ENCODE results near the gene ALDH2.
"Not testable (repeated sequence)": the region's sequence is repeated elsewhere in the genome, so short reads cannot be mapped to it uniquely, and the experiment has no call there.

Gene ALDH2

DNA sequence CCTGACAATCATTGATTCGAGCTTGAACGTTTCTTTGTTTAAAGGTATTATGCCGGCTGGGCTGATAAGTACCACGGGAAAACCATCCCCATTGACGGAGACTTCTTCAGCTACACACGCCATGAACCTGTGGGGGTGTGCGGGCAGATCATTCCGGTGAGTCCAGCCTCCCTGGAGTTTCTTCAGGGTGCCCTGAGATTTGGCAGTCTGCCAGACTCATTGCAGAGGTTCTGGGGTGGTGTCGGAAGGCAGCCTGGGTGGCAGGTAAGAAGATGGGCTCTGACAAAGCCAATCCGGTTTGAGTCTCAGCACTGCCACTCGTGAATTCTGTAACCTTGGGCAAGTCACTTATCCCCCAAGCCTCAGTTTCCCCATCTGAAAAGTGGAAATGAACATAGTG lies 23.0 kb downstream of the ALDH2 start:
- no peak for DNase-seq (ENCODE audit: low spot score)

DNA sequence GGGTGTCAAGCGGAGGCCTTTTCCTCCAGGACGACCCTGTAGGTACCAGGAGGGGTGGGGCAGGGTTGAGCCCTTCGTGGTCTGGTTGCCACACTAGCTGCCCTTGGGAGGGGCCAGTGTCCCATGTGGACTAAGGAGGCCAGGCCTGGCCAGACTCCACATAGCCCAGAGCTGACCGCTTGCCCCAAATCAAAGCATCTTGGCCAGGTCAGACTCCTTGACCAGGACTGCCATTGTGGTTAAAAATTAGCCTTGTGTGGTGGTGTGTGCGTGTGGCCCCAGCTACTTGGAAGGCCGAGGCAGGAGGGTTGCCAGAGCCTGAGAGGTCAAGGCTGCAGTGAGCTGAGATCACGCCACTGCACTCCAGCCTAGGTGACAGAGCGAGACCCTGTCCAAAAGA lies 24.8 kb downstream of the ALDH2 start:
- DNase-seq (ENCODE audit: low spot score): no peak

DNA sequence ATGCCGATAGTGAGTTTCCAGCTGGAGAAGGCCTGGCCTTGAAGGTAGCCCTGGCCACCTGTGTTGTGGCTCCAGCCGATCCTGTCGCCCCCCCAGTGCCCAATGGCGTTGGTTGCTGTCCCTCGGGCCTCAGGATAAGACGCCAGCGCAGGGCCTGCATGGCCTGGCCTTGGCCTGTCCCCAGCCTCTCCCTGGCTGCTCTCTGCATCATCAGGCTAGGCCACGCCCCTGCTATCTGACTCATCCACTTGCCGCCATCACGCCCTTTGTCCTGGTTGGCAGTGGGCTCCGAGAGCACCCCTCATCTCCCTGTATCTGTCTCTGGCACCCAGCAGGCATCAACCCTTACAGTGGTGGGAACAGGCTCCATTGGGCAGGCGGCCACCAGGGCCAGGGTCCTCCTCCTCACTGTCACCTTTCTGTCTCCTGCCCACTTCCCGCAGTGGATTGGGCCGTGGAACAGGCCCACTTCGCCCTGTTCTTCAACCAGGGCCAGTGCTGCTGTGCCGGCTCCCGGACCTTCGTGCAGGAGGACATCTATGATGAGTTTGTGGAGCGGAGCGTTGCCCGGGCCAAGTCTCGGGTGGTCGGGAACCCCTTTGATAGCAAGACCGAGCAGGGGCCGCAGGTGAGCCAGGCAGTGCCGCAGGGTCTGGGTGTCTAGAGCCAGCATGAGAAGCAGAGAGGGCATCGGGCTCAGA lies 25.6 kb downstream of the ALDH2 start:
- DNase-seq (ENCODE audit: low spot score): no peak

DNA sequence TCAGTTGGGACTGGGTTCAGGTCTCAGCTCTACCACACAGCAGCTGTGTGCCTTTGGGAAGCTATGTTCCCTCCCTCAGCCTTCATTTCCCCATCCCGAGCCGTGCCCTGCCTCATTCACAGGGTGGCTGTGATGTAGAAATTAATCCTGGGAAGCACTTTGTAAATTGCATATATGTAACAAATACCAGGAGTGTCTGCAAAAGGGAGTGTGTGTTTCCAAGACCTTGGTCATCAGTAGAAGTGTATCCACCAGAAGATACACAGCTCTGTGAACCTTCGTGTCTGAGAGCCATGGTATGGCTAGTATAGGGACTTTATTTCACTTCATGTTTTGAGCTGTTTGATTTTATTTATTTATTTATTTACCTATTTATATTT lies 26.1 kb downstream of the ALDH2 start:
- no peak for DNase-seq (ENCODE audit: low spot score)

DNA sequence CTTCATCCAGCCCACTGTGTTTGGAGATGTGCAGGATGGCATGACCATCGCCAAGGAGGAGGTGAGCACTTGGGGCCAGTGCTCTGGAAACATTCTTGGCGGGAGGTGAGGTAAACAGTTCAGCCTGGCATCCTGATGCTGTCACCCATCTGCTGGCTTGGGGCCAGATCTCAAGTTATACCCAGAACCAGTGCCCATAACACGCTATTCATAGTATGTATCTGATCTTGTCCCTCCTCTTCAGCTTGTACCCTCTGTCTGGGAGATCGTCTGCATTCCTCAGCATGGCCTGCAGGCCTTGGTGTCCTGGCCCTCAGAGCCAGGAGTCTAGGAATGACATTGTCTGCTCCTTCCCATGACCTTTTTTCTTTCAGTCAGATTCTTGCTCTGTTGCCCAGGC lies 31.4 kb downstream of the ALDH2 start:
- DNase-seq (ENCODE audit: low spot score): no peak

DNA sequence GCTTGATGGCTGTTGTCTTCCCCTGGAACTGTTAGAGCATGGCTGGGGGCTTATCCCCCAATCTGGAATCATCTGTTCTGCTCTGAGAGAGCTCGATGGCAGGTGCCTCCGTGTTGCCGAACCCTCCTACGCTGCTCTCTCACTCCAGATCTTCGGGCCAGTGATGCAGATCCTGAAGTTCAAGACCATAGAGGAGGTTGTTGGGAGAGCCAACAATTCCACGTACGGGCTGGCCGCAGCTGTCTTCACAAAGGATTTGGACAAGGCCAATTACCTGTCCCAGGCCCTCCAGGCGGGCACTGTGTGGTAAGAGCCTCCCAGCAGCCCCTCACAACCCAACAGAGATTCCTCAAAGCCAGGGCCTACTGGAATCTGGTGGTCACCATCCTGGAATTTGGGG lies 33.0 kb downstream of the ALDH2 start:
- DNase-seq (ENCODE audit: low spot score): no peak

DNA sequence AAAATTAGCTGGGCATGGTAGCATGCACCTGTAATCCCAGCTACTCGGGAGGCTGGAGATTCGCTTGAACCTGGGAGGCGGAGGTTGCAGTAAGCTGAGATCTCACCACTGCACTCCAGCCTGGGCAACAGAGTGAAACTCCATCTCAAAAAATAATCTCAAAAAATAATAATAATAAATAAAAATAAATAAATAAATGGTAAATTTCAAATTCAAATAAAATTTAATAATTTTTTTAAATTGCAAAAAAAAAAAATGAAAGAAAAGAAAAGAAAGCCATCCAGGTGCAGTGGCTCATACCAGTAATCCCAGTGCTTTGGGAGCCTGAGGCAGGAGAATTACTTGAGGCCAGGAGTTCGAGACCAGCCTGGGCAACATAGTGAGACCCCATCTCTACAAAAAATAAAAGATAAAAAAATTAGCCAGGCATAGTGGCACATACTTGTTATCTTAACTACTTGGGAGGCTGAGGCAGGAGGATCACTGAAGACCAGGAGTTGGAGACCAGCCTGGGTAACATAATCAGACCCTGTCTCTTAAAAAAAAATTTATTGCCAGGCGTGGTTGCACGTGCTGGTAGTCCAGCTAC lies 36.4 kb downstream of the ALDH2 start:
- no peak for DNase-seq (ENCODE audit: low spot score)

DNA sequence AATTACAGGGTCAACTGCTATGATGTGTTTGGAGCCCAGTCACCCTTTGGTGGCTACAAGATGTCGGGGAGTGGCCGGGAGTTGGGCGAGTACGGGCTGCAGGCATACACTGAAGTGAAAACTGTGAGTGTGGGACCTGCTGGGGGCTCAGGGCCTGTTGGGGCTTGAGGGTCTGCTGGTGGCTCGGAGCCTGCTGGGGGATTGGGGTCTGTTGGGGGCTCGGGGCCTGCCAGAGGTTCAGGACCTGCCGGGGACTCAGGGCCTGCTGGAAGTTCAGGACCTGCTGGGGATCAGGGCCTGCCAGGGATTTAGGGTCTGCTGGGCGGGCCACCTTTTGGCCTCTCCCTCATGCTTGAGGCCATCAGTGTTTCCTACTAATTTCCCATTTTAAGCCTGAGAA lies 37.1 kb downstream of the ALDH2 start:
- no peak for DNase-seq (ENCODE audit: low spot score)

DNA sequence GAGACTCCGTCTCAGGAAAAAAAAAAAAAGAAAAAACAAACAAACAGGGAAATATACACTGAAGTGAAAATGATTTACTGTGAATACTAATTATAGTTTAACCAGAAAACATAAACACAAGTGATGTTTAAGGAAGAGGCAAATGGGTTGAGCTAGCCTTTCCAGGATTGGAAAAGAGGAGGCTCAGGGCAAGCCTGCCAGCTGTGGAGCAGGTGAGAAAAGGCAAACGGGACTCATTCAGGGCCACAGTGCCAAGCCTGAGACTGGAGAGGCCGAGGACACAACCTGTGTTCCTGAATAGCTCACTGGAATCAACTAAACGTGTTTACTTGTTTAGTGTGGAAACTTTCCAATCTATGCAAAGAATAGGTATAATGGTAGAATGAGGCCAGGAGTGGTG lies 39.6 kb downstream of the ALDH2 start:
- DNase-seq (ENCODE audit: low spot score): no peak

DNA sequence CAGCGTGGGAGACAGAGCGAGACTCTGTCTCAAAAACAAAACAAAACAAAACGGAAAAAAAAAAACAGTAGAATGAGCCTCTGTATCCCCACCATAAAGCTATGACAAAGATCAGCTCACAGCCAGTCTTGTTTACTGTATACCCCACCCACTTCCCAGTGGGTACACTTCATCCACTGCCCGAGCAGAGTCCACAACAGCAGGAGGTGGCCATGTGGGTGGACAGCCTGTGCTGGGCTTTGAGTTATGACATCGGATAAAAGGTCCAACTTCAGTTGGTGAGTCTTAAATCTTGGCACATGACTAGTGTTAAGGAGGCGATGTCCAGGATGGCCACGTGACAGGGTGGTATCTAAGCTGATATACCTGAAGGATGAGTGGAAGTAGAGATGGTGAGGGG lies 40.5 kb downstream of the ALDH2 start:
- DNase-seq (ENCODE audit: low spot score): no peak

DNA sequence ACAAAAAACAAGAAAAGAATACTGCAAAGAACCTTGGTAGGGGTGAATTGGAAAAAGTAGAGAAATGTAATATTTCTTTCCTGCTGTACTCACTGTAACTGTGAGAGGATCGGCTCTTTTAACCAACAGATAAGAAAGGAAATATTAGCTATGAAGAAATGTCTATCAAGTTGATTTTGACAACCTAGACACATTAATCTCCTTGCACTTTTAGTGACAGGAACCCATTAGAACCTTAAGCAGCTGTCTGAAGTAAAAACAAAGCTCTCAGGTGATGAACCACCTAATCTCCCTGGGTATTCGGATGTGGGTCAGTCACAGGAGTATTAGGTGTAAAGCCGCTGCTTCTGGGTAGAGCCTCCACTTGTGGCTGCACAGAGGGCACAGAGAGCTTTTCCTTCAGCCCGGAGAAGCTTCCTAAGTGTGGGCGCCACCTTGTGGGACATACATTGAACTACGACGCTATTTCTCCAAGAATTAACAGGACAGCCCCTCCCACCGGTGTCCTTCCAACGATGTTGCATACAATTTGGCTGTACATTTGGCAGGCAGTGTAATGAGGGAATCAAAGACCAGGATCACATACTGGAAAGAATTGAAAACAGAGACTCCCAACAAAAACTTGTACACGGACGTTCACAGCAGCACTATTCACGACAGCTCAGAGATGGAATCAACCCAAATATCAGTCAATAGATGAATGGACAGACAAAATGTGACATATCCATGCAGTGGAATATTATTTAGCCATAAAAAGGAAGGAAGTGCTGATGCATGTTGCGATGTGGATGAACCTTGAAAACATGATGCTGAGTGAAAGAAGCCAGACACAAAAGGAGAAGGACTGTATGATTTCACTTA lies 46.4 kb downstream of the ALDH2 start:
- peak; percentile 90 for DNase-seq (ENCODE audit: low spot score)

DNA sequence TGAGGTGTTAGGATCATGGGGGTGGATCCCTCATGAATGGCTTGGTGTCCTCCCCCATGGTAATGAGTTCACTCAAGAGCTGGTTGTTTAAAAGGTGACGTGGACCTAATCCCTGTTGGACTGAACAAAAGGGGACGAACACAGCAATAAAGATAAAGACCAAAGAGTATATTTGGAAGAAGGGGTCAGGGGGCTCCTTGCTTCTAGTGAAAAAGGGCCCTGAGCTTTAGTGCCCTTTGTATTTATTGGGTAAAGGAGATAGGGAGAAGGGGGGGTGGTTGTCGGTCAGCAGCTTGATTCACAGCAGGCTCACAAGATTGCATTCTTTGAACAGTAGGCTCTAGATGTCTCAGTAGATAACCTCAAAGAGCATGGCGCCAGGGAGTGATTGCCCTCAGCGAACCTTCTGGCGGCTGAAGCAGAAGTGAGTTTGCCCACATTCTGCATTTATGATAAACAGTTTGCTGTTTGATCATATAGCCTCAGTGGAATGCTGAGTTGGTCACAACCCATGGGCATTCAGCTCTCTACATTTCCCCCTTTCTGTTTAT lies 49.4 kb downstream of the ALDH2 start:
- DNase-seq (ENCODE audit: low spot score): no peak

DNA sequence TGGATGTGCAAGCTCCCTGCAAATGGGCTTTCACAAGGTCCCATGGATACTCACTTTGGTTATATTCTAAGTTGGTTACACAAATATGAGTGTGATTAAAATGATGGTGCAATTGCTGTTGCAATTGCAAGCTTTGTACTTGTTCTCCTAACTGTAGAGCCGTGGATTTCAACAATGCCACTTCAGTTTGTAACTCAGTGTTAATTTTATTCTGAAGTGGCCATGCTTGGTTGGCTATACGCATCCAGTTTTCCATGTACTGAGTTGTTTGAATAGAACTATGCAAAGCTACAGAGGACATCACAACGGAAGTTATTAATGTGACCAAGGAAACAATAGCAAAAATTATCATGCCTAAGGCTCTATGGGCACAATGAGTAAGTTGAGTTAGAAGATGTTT lies 50.2 kb downstream of the ALDH2 start:
- DNase-seq (ENCODE audit: low spot score): not testable (repeated sequence)

DNA sequence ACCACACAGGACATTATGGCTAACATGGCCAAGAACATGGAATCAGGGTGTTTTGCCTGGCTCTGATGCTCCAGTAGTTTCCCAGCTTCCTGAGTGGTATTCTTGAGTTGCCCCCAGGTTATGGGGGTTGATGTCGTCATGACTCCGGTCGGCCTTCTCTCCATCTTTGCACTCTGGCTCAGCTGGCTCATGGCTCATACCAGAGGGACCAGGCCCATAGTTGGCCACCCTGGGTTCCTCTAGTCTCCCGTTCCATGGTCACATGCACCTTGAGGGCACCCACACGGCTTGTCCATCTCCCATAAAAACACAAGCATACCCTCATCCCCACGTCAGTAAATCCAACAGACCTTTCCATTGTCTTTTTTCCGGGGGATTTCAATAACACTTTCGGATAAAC lies 51.6 kb downstream of the ALDH2 start:
- DNase-seq (ENCODE audit: low spot score): no peak

DNA sequence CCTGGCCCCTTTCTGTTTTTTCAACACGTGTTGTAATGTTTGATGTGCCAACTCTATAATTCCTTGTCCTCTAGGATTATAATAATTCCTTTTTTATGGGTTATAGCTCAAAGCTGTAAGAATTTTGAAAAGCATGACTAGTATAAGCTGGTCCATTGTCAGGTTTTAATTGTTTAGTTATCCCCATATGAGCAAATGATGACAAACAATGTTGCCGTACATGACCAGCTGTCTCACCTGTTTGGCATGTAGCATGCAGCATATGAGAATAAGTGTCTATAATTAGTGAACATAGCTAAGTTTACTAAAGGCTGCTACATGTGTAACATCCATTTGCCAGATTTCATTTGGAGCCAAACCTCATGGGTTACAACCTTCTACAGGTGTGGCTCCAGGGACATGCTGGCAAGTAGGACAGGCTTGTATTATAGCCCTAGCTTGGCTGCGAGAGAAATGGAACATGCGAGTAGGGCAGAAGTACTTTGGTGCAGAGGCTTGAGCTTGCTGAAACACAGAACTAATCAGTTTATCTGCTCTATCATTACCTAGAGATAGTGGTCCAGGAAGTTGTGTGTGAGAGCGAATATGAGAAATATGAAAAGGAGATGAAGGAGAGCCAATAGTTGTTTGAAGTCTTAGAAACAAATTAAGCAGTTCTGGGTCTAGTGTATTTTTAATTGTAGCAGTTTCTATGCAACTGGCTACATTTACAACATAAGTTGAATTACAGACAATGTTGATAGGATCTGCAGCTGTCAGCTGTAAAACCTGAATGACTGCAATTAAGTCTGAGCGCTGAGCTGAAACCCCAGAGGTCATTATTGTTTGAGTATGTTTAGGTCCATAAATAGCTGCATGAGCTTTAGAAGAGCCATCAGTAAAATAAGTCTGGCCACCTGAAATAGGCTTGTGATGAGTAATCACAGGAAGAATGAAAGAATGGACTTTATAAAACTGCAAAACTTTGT lies 52.7 kb downstream of the ALDH2 start:
- peak; percentile 32 for DNase-seq (ENCODE audit: low spot score)

DNA sequence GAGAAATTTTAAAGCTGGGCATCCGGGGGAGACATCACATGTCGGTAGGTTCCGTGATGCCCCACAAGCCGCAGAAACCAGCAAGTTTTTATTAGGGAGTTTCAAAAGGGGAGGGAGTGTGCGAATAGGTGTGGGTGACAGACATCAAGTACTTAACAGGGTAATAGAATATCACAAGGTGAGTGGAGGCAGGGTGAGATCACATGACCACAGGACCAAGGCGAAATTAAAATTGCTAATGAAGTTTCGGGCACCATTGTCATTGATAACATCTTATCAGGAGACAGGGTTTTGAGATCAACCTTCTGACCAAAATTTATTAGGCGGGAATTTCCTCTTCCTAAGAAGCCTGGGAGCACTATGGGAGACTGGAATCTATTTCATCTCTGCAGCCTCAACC lies 54.1 kb downstream of the ALDH2 start:
- not testable (repeated sequence) for DNase-seq (ENCODE audit: low spot score)

DNA sequence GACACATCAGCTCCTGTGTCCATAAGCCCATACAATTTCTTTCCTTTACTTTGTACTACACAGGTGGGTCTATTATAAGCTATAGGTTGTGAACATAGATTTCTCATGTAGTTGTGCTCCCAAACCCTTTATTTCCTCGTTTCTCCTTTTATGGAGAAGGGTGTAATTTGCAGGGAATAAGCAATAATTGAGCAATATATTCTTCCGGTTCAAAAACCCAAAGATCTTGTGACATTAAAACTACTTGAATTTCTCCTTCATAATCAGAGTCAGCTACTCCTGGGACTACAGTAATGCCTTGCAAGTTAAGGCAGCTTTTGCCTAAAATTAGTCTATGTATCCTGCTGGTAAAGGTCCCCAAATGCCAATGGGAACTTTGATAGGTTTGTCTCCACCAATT lies 56.2 kb downstream of the ALDH2 start:
- no peak for DNase-seq (ENCODE audit: low spot score)

DNA sequence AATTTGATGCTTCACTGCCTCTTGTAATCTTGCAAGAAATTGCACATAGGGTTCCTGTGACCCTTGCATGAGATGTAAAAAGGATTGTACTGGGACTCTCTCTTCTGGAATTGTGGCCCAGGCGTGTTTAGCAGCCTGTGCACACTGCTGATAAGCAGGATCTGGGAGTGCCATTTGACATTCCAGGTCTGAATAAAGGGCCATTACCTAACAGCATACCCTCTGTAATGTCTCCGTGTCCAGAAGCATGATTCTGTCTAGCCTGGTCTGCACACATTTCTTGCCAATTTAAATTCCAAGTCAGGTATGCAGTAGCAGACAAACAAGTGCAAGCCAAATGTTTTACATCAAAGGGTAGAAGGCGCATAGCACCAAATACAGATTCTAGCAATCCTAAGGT lies 57.2 kb downstream of the ALDH2 start:
- DNase-seq (ENCODE audit: low spot score): no peak

DNA sequence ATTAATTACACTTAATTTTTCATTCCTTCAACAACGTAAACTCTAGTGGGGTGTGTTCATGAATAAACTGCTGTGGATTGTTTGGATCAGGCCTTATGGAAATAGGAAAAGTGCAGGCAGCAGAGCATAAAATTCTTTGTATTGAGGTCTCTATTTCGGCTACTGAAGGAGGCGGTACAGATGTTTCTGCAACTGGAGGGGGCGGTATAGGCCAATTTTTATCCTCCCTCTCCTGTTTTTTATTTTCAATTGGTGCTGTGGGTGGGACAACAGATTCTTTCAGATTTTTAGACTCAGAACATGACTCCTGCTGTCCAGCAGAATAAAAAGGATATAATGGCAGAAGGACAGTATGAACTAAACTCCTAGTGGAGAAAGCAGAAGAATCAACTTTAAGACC lies 57.6 kb downstream of the ALDH2 start:
- DNase-seq (ENCODE audit: low spot score): not testable (repeated sequence)

DNA sequence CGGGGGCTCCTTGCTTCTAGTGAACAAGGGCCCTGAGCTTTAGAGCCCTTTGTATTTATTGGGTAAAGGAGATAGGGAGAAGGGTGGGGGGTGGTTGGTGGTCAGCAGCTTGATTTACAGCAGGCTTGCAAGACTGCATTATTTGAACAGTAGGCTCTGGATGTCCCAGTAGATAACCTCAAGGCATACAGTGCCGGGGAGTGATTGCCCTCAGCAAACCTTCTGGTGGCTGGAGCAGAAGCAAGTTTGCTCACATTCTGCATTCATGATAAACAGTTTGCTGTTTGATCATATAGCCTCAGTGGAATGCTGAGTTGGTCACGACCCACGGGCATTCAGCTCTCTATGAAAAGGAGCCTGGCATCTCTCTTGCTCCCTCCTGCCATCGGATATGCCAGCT lies 58.8 kb downstream of the ALDH2 start:
- no peak for DNase-seq (ENCODE audit: low spot score)

DNA sequence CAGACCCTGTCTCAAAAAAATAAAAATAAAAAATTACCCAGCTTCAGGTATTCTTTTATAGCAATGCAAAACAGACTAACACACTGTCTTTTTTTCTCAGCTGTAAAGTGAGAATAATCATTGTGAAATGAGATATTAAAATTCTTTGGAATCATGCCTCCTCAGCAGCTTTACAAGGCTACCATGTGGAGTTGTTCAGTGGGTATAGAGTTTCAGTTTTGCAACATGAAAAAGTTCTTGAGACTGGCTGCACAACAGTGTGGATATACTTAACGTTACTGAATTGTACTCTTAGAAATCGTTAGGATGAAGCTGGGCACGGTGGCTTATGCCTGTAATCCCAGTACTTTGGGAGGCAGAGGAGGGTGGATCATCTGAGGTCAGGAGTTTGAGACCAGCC lies 59.6 kb downstream of the ALDH2 start:
- DNase-seq (ENCODE audit: low spot score): no peak

DNA sequence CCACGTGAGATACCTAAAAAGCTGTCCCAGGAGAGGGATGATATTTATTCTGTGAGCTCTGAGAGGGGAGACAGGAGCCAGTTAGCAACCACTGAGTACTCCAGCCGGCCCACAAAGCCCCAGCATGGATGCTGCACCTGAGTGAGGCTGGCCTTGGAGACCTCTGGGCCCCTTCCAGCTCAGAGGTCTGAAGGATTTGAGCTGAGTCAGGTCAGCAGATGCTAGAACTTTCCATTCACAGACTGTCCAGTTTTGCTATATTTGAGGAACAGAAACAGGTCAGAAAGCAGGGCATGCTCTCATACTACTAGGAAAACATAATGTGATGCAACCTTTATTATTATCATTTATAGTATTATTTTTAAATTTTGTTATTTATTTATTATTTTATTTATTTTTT lies 60.3 kb downstream of the ALDH2 start:
- DNase-seq (ENCODE audit: low spot score): no peak
